Measurements from ENCODE around the gene PRTG.
A peak's percentile ranks its signal among the peaks of the same experiment; 100 is the strongest.

Gene PRTG

DNA sequence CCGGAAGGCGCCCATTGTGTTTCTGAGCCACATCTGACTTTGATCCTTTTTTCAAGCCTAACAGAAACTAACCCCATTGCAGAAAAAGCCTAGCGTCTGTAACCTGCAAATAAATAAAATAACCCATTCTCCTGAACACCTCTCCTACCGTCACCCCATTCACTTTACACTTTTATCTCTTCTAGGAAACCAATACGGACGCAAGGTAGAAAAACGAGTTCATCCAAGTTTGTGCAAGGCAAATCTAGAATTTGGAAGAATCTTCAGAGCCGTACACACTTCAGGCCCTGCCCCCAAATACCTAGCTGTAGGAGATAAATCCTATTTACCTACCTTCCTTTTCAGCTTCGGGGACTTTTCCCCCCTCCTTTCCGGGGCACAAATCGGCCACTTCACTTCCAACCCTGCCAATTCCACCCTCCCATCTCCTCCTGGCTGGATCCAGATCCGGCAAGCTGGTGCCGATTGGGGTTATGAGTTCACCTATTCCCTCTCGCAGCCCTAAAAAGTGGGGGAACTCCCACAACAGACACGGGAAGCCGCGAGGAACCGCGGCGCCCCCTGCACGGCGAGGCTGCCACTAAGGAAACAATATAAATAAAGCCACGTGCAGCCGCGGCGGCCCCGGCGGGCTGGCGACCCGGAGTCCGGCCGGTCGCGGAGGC, 987 bp downstream of the PRTG start:
- Histone ChIP-seq H3K27me3 (peaks cover 91% of the 10 kb centered on the region), H3K9me3 (no peaks in the 10 kb centered on the region), H3K4me3 (ENCODE audit: low read depth in 1 of 2, low read length in 1 of 2) (peak overlapping the region; percentile 25 to 48), H3K36me3 (no peaks in the 10 kb centered on the region), H3K27ac (no peak overlapping the region), H3K4me1 (ENCODE audit: control insufficient read depth in 1 of 2, insufficient read depth in 1 of 2, low read depth in 1 of 2, low read length in 1 of 2) (peaks cover 15% of the 10 kb centered on the region in 2 experiments)
- TF ChIP-seq, protein P1, sequence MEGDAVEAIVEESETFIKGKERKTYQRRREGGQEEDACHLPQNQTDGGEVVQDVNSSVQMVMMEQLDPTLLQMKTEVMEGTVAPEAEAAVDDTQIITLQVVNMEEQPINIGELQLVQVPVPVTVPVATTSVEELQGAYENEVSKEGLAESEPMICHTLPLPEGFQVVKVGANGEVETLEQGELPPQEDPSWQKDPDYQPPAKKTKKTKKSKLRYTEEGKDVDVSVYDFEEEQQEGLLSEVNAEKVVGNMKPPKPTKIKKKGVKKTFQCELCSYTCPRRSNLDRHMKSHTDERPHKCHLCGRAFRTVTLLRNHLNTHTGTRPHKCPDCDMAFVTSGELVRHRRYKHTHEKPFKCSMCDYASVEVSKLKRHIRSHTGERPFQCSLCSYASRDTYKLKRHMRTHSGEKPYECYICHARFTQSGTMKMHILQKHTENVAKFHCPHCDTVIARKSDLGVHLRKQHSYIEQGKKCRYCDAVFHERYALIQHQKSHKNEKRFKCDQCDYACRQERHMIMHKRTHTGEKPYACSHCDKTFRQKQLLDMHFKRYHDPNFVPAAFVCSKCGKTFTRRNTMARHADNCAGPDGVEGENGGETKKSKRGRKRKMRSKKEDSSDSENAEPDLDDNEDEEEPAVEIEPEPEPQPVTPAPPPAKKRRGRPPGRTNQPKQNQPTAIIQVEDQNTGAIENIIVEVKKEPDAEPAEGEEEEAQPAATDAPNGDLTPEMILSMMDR (IDR thresholded peaks at IDR 0.05) = no peak

- Histone ChIP-seq H3K27ac (no peak overlapping the region), H3K9me3 (no peaks in the 10 kb centered on the region), H3K4me1 (ENCODE audit: control insufficient read depth in 1 of 2, insufficient read depth in 1 of 2, low read depth in 1 of 2, low read length in 1 of 2) (peaks cover 15% of the 10 kb centered on the region in 2 experiments), H3K4me3 (ENCODE audit: low read depth in 1 of 2, low read length in 1 of 2) (no peak overlapping the region), H3K27me3 (peaks cover 98% of the 10 kb centered on the region), H3K36me3 (no peaks in the 10 kb centered on the region)
- TF ChIP-seq, protein P1 (IDR thresholded peaks at IDR 0.05) = no peak
These were observed 1.7 kb downstream of the PRTG start for GRCh38 chr15:55740981-55741832.

DNA sequence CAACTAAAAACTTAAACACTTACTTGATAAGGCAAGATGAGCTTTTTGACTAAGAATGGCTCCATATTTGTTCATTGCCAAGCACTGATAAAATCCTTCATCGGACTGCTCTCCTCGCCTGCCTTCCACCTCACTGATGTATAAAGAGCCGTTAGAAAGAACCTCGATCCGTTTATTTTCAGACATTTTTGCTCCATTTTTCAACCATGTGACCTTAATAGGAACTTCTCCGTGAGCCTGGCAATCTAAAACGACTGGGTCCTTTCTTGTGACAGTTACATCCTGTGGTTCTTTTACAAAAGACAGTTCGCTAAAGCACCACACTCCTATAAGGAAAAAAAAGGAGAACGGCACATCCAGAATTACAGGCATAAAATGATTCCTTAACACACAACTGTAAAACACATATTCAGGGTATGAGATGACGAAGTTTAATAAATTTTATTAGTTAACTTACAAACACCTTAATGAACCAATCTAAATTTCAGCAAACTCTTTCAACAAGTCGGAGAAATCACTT, 2.5 kb downstream of the PRTG start:
- peaks cover 97% of the 10 kb centered on the region for H3K27me3 ChIP-seq
- H3K27ac ChIP-seq = no peak overlapping the region
- H3K9me3 ChIP-seq = no peaks in the 10 kb centered on the region
- H3K36me3 ChIP-seq = no peaks in the 10 kb centered on the region
- TF ChIP-seq, protein P1 (IDR thresholded peaks at IDR 0.05) = no peak
- peaks cover 15% of the 10 kb centered on the region in 2 experiments for H3K4me1 ChIP-seq (ENCODE audit: control insufficient read depth in 1 of 2, insufficient read depth in 1 of 2, low read depth in 1 of 2, low read length in 1 of 2)
- no peak overlapping the region for H3K4me3 ChIP-seq (ENCODE audit: low read depth in 1 of 2, low read length in 1 of 2)

GRCh38 chr15:55739641-55740040, 3.3 kb downstream of the PRTG start:
- Histone ChIP-seq H3K9me3 (no peaks in the 10 kb centered on the region), H3K36me3 (no peaks in the 10 kb centered on the region), H3K27ac (no peak overlapping the region), H3K27me3 (peaks cover 97% of the 10 kb centered on the region), H3K4me1 (ENCODE audit: control insufficient read depth in 1 of 2, insufficient read depth in 1 of 2, low read depth in 1 of 2, low read length in 1 of 2) (peaks cover 15% of the 10 kb centered on the region in 2 experiments), H3K4me3 (ENCODE audit: low read depth in 1 of 2, low read length in 1 of 2) (no peak overlapping the region)
- TF ChIP-seq, protein P1 (IDR thresholded peaks at IDR 0.05) = no peak

DNA sequence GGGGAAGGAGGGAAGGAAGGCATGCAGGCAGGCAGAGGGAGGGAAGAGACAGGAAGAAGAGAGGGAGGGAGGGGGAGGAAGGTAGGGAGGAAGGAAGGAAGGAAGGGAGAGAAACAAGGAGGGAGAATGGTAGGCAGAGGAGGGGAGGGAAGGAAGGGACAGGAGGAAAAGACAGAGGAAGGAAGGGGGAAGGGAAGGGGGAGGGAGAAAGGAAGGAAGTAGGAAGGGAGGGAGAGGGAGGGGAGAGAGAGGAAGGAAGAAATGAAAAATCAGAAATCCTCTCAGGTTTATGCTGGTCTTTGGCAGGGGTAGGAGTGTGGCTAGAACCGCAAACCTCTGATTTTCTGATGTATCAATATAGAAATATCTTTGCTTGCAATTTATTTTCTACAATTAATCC, 4.2 kb downstream of the PRTG start:
- H3K27ac ChIP-seq = no peak overlapping the region
- TF ChIP-seq, protein P1 (IDR thresholded peaks at IDR 0.05) = no peak
- H3K27me3 ChIP-seq = peaks cover 97% of the 10 kb centered on the region

More for the DNA sequence above, 4.2 kb downstream of the PRTG start:
- Histone ChIP-seq H3K4me1 (ENCODE audit: control insufficient read depth in 1 of 2, insufficient read depth in 1 of 2, low read depth in 1 of 2, low read length in 1 of 2) (peaks cover 15% of the 10 kb centered on the region in 2 experiments), H3K9me3 (no peaks in the 10 kb centered on the region), H3K36me3 (no peaks in the 10 kb centered on the region), H3K4me3 (ENCODE audit: low read depth in 1 of 2, low read length in 1 of 2) (no peak overlapping the region)
